ENCODE measurements around the gene BORCS6. TPM values are rescaled to one million over a fixed set of nuclear protein-coding genes. Genes with fewer than 3 reads are reported as not detected.

The BORCS6 gene
- polyA plus RNA-seq, 3 donors: 5.4 to 14.1 (median 13.9) TPM

GRCh38 chr17:8192070-8192815, 2.3 kb upstream of the BORCS6 start:
- WGBS (ENCODE audit: insufficient coverage): 38% methylated on average over 5 of the region's 12 CpGs
- H3K4me1 ChIP-seq (ENCODE audit: control insufficient read depth in 1 of 2, insufficient read depth in 2 of 2, low read length in 2 of 2): peaks cover 46 to 50% of the 10 kb centered on the region in 2 donors
- H3K9ac ChIP-seq (ENCODE audit: insufficient read depth, low read length, poor library complexity, severe bottlenecking): peak overlapping the region; percentile 35
- peak; percentile 75 to 90 (median 89) for DNase-seq
- Mint-ChIP-seq H3K4me3 (no peak overlapping the region), H3K27ac (no peak overlapping the region), H3K36me3 (peaks cover 0 to 1% of the 10 kb centered on the region in 2 donors), H3K27me3 (ENCODE audit: low read depth in 3 of 3) (no peaks in the 10 kb centered on the region), H3K4me1 (peaks cover 9% of the 10 kb centered on the region), H3K9me3 (no peaks in the 10 kb centered on the region)
- peak overlapping the region; percentile 51 to 79 for H3K27ac ChIP-seq (ENCODE audit: low read depth in 1 of 2, low read length in 2 of 2)
- H3K79me2 ChIP-seq (ENCODE audit: insufficient read depth, low read length): peaks cover 23% of the 10 kb centered on the region
- peak overlapping the region; percentile 79 for H2AFZ ChIP-seq (ENCODE audit: insufficient read depth, low read depth, low read length, poor library complexity, severe bottlenecking)
- intact Hi-C loops (cut with micrococcal nuclease): no loop called here
- H3K27me3 ChIP-seq (ENCODE audit: control insufficient read depth in 2 of 2, insufficient read depth in 2 of 2, low read length in 2 of 2): no peaks in the 10 kb centered on the region
- peaks cover 18% of the 10 kb centered on the region for H4K20me1 ChIP-seq (ENCODE audit: insufficient read depth, low read length)
- no peak for TF ChIP-seq CTCF (IDR thresholded peaks at IDR 0.05)
- H3K36me3 ChIP-seq (replicated peaks in 1 of 2; ENCODE audit: control insufficient read depth in 1 of 2, insufficient read depth in 2 of 2, low read length in 2 of 2): no peaks in the 10 kb centered on the region
- H3K9me3 ChIP-seq (replicated peaks in 1 of 2; ENCODE audit: control insufficient read depth in 1 of 2, insufficient read depth in 1 of 2, low read length in 2 of 2): no peaks in the 10 kb centered on the region
- peak overlapping the region; percentile 64 for H3K4me2 ChIP-seq (replicated peaks; ENCODE audit: extremely low read depth, low read length, poor library complexity, severe bottlenecking)
- peak overlapping the region; percentile 13 to 63 (median 41) for H3K4me3 ChIP-seq (replicated peaks in 1 of 3; ENCODE audit: low read depth in 2 of 3, low read length in 3 of 3)

- Histone ChIP-seq H3K27me3 (ENCODE audit: control insufficient read depth in 2 of 2, insufficient read depth in 2 of 2, low read length in 2 of 2) (no peaks in the 10 kb centered on the region), H4K20me1 (ENCODE audit: insufficient read depth, low read length) (peaks cover 28% of the 10 kb centered on the region), H3K27ac (ENCODE audit: low read depth in 1 of 2, low read length in 2 of 2) (peak overlapping the region; percentile 72 to 74), H3K4me3 (replicated peaks in 1 of 3; ENCODE audit: low read depth in 2 of 3, low read length in 3 of 3) (peak overlapping the region; percentile 26 to 90 (median 87)), H3K9me3 (replicated peaks in 1 of 2; ENCODE audit: control insufficient read depth in 1 of 2, insufficient read depth in 1 of 2, low read length in 2 of 2) (no peaks in the 10 kb centered on the region), H3K9ac (ENCODE audit: insufficient read depth, low read length, poor library complexity, severe bottlenecking) (no peak overlapping the region), H3K79me2 (ENCODE audit: insufficient read depth, low read length) (peaks cover 23% of the 10 kb centered on the region), H3K36me3 (replicated peaks in 1 of 2; ENCODE audit: control insufficient read depth in 1 of 2, insufficient read depth in 2 of 2, low read length in 2 of 2) (no peaks in the 10 kb centered on the region), H2AFZ (ENCODE audit: insufficient read depth, low read depth, low read length, poor library complexity, severe bottlenecking) (peak overlapping the region; percentile 85), H3K4me2 (replicated peaks; ENCODE audit: extremely low read depth, low read length, poor library complexity, severe bottlenecking) (peak overlapping the region; percentile 96), H3K4me1 (ENCODE audit: control insufficient read depth in 1 of 2, insufficient read depth in 2 of 2, low read length in 2 of 2) (peaks cover 63 to 67% of the 10 kb centered on the region in 2 donors)
- no CpG with 5 or more reads among the region's 6 CpGs for WGBS (ENCODE audit: insufficient coverage)
- H3K27ac Mint-ChIP-seq: peak overlapping the region in 6 of 7 donors; percentile 86 to 94 (median 92)
- intact Hi-C loops (cut with micrococcal nuclease): loop anchor here in 1 of 2 donors (2.0 kb wide), 1 partner anchor 32 kb away; no protein-coding TSS in a partner anchor
- no peaks in the 10 kb centered on the region for H3K9me3 Mint-ChIP-seq
- H3K4me3 Mint-ChIP-seq: no peak overlapping the region
- H3K4me1 Mint-ChIP-seq: peaks cover 9% of the 10 kb centered on the region
- H3K36me3 Mint-ChIP-seq: no peaks in the 10 kb centered on the region
- no peak for TF ChIP-seq CTCF (IDR thresholded peaks at IDR 0.05)
- H3K27me3 Mint-ChIP-seq (ENCODE audit: low read depth in 3 of 3): no peaks in the 10 kb centered on the region
- DNase-seq: no peak
These were observed 526 bp upstream of the BORCS6 start for GRCh38 chr17:8190506-8190905.
